MCF 10A (cell line): ENCODE measurements around the gene ACOT7. TPM values are rescaled to one million over a fixed set of nuclear protein-coding genes. Genes with fewer than 3 reads are reported as not detected.

ENCODE experiments used
- BruUV-seq: library from RNA; stranded (reverse); fragments of 400-500 nt; replicated peaks from 2 replicates; lab custom pipeline; 2021; lab: Mats Ljungman, UMichigan
- CTCF ChIA-PET: fragments of 300-600 bp; sonication (Branson Sonifier 250); formaldehyde crosslinking; extraction: SDS; loops from one replicate; lab custom pipeline; 2021; ENCODE audit warnings: antibody characterized with exemption, inconsistent platforms; lab: Yijun Ruan, JAX
- POLR2A ChIA-PET: fragments of 300-600, 350-650 bp; sonication (Branson Sonifier 250); formaldehyde crosslinking; extraction: SDS; loops from one replicate; lab custom pipeline; 2020; ENCODE audit warnings: antibody characterized with exemption, inconsistent platforms; lab: Yijun Ruan, JAX
- DNase-seq: peaks from one replicate; pipeline ENCODE4 v3.0.0-alpha.2; 2018; ENCODE audit not compliant: unreplicated experiment
- H3K27ac Mint-ChIP-seq: one replicate; pipeline ENCODE4 v1.8.0; 2022; ENCODE audit warnings: mild to moderate bottlenecking, low read depth, mixed read lengths; ENCODE audit not compliant: unreplicated experiment
- H3K27me3 Mint-ChIP-seq: one replicate; pipeline ENCODE4 v1.8.0; 2022; ENCODE audit warnings: mixed read lengths; ENCODE audit not compliant: insufficient read depth, unreplicated experiment
- H3K36me3 Mint-ChIP-seq: one replicate; pipeline ENCODE4 v1.8.0; 2022; ENCODE audit warnings: mild to moderate bottlenecking, moderate library complexity, mixed read lengths; ENCODE audit not compliant: insufficient read depth, unreplicated experiment
- H3K4me1 Mint-ChIP-seq: one replicate; pipeline ENCODE4 v1.8.0; 2022; ENCODE audit warnings: mixed read lengths; ENCODE audit not compliant: insufficient read depth, unreplicated experiment
- H3K4me3 Mint-ChIP-seq: one replicate; pipeline ENCODE4 v1.8.0; 2022; ENCODE audit warnings: mild to moderate bottlenecking, moderate library complexity, mixed read lengths; ENCODE audit not compliant: unreplicated experiment
- H3K9me3 Mint-ChIP-seq: one replicate; pipeline ENCODE4 v1.8.0; 2022; ENCODE audit warnings: mixed read lengths; ENCODE audit not compliant: unreplicated experiment
- CTCF ChIP-seq: fragments of 200-600 bp; IDR thresholded peaks from one replicate; pipeline ENCODE4 v1.8.0; 2022; ENCODE audit warnings: antibody characterized with exemption, mild to moderate bottlenecking; ENCODE audit not compliant: unreplicated experiment
- intact Hi-C: fragments of 100-400 bp; cut with micrococcal nuclease; formaldehyde crosslinking; loops from 2 replicates; pipeline ENCODE4 v1.14.1; 2022
- total RNA-seq: library from RNA; stranded (reverse); gene quantifications from 2 replicates; pipeline ENCODE4 v1.2.3, GENCODE V29; 2022

Gene ACOT7
- total RNA-seq, 1 experiment from 2014 or later, result 117 TPM

DNA sequence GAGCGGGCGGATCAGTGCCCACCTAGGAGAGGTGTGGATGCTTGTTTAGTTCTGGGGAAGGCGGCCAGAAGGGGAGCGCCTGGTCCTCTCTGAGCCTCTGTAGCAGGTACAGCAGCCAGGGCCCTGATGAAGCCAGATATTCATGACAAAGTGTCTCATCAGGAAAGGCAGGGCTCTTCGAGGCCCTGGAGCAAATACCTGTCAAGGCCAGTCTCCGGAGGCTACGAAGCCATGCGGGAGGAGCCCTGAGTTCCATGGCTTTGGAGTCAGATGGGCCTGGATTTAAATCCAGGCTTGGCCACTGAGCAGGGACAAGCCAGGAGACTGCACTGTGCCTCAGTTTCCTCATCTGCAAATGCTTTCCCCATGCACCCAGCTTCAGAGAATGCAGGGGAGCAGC lies 107.3 kb downstream of the ACOT7 start:
- no peak for TF ChIP-seq CTCF
- intact Hi-C loops, result no loop called here
- no peaks in the 10 kb centered on the region for H3K9me3 Mint-ChIP-seq
- ChIA-PET POLR2A (no interaction called here), CTCF (interaction anchor here (0.6 to 0.8 kb wide), 4 partner anchors 10 to 56 kb away, joined by 3 to 5 read pairs (median 3); no protein-coding TSS in a partner anchor)
- no peak overlapping the region for H3K4me3 Mint-ChIP-seq
- no peaks in the 10 kb centered on the region for H3K27me3 Mint-ChIP-seq
- peaks cover 25% of the 10 kb centered on the region for H3K36me3 Mint-ChIP-seq
- no peaks in the 10 kb centered on the region for H3K4me1 Mint-ChIP-seq
- no peak for DNase-seq
- no peak overlapping the region for H3K27ac Mint-ChIP-seq
- no TSS peak for BruUV-seq

GRCh38 chr1:6285336-6285735 lies 108.2 kb downstream of the ACOT7 start:
- H3K4me3 Mint-ChIP-seq, result no peak overlapping the region
- intact Hi-C loops, result no loop called here
- no TSS peak for BruUV-seq
- no peaks in the 10 kb centered on the region for H3K4me1 Mint-ChIP-seq
- H3K27ac Mint-ChIP-seq, result peak overlapping the region; percentile 57
- CTCF ChIA-PET, result interaction anchor here (0.5 to 1.5 kb wide), 5 partner anchors 9 to 57 kb away, joined by 3 to 7 read pairs (median 5); no protein-coding TSS in a partner anchor
- H3K27me3 Mint-ChIP-seq, result no peaks in the 10 kb centered on the region
- TF ChIP-seq CTCF, result no peak
- DNase-seq, result no peak
- H3K9me3 Mint-ChIP-seq, result no peaks in the 10 kb centered on the region
- peaks cover 25% of the 10 kb centered on the region for H3K36me3 Mint-ChIP-seq
- POLR2A ChIA-PET, result no interaction called here

- Mint-ChIP-seq H3K36me3 (peaks cover 28% of the 10 kb centered on the region), H3K4me3 (no peak overlapping the region), H3K27me3 (no peaks in the 10 kb centered on the region), H3K4me1 (no peaks in the 10 kb centered on the region), H3K9me3 (no peaks in the 10 kb centered on the region), H3K27ac (no peak overlapping the region)
- ChIA-PET CTCF (interaction anchor here (0.7 to 0.8 kb wide), 2 partner anchors 21 to 609 kb away, joined by 4 to 5 read pairs; no protein-coding TSS in a partner anchor), POLR2A (no interaction called here)
- BruUV-seq, result no TSS peak
- intact Hi-C loops, result no loop called here
- no peak for DNase-seq
- TF ChIP-seq CTCF, result no peak
Measured at GRCh38 chr1:6282577-6283270, 110.8 kb downstream of the ACOT7 start.

DNA sequence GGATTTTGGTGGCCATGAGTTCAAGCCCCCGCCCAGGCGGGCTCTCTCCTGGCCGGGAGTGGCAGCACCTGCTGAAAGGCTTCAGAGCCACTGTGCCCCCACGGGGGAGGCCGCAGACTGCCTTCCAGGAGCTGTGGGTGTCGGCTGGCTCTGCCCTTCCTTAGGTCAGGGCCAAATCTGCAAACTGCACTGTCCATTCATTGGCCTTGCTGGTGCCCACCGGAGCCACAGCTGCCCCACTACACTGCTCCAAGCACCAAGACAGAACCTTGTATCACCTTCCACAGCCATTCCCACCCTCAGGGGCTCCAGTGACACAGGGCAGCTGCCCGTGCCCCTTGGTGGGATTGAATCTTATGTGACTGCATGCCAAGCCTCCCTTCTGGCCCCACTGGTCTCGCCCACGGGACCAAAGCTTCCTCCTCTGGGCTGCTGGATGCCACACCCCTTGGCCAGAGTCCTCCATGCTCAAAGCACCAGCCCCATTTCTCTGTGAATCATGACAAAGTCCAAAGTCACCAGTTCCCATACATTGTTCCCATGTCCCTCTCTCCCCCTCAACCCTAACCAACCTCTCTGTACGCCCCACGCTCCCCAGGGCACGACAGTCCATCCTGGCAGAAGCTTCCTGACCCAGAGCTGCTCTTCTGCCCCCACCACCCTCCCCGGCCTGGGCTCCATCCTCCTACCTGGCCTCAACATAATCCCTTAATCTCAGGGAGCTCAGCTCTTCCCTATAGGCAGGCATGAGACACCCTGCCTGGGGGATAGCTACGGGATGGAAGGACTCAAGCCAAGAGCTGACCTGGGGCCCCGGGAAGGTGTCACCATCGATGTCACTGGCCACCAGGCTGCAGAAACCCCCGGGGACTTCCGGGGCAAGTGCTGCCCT lies 111.8 kb downstream of the ACOT7 start:
- POLR2A ChIA-PET, result no interaction called here
- DNase-seq, result no peak
- Mint-ChIP-seq H3K27me3 (no peaks in the 10 kb centered on the region), H3K4me3 (no peak overlapping the region), H3K36me3 (peaks cover 25% of the 10 kb centered on the region), H3K4me1 (no peaks in the 10 kb centered on the region), H3K9me3 (no peaks in the 10 kb centered on the region), H3K27ac (no peak overlapping the region)
- BruUV-seq, result no TSS peak
- TF ChIP-seq CTCF, result no peak
- intact Hi-C loops, result loop anchor here (1.0 kb wide), 1 partner anchor 35 kb away; no protein-coding TSS in a partner anchor
- CTCF ChIA-PET, result interaction anchor here (0.7 to 0.8 kb wide), 2 partner anchors 20 to 610 kb away, joined by 4 to 5 read pairs; no protein-coding TSS in a partner anchor
